Activated CD4-positive, CD25-positive, alpha-beta regulatory T cell (primary cell): ENCODE data around the gene ERMP1.

Experiments used
- DNase-seq, 4 experiments: peaks; one replicate each; lab custom pipeline; 2025; lab: John Stamatoyannopoulos, UW

The ERMP1 gene

GRCh38 chr9:5853617-5854016 is 20.7 kb upstream of the ERMP1 start:
- no peak for DNase-seq

GRCh38 chr9:5852987-5853386 is 20.1 kb upstream of the ERMP1 start:
- DNase-seq: no peak

- no peak for DNase-seq
Observed at GRCh38 chr9:5851445-5851844, 18.5 kb upstream of the ERMP1 start.

GRCh38 chr9:5850724-5851122 is 17.8 kb upstream of the ERMP1 start:
- no peak for DNase-seq

GRCh38 chr9:5848372-5848882 is 15.5 kb upstream of the ERMP1 start:
- DNase-seq: no peak

GRCh38 chr9:5846501-5846921 is 13.6 kb upstream of the ERMP1 start:
- DNase-seq: no peak

- no peak for DNase-seq
Observed at GRCh38 chr9:5846096-5846495, 13.2 kb upstream of the ERMP1 start.

GRCh38 chr9:5845157-5845531 is 12.2 kb upstream of the ERMP1 start:
- DNase-seq: no peak

GRCh38 chr9:5843794-5844471 is 11.0 kb upstream of the ERMP1 start:
- DNase-seq: no peak

GRCh38 chr9:5842929-5843793 is 10.2 kb upstream of the ERMP1 start:
- DNase-seq: no peak

GRCh38 chr9:5841771-5842573 is 9.1 kb upstream of the ERMP1 start:
- DNase-seq: peak in 2 of 4 experiments; percentile 4

- no peak for DNase-seq
Observed at GRCh38 chr9:5840788-5841187, 7.9 kb upstream of the ERMP1 start.

GRCh38 chr9:5839572-5839902 is 6.6 kb upstream of the ERMP1 start:
- no peak for DNase-seq

- no peak for DNase-seq
Observed at GRCh38 chr9:5838884-5839571, 6.1 kb upstream of the ERMP1 start.

- no peak for DNase-seq
Observed at GRCh38 chr9:5835808-5836207, 2.9 kb upstream of the ERMP1 start.

GRCh38 chr9:5834214-5834613 is 1.3 kb upstream of the ERMP1 start:
- DNase-seq: no peak

- DNase-seq: no peak
Observed at GRCh38 chr9:5832071-5832537, 813 bp downstream of the ERMP1 start.

- DNase-seq: no peak
Observed at GRCh38 chr9:5825895-5826622, 6.9 kb downstream of the ERMP1 start.

GRCh38 chr9:5825223-5825622 is 7.7 kb downstream of the ERMP1 start:
- no peak for DNase-seq

GRCh38 chr9:5820425-5820824 is 12.5 kb downstream of the ERMP1 start:
- DNase-seq: no peak

GRCh38 chr9:5819174-5819573 is 13.7 kb downstream of the ERMP1 start:
- DNase-seq: no peak
